Measurements from ENCODE around the gene TIGD3.

TIGD3 gene

GRCh38 chr11:65327021-65327420, 27.5 kb upstream of the TIGD3 start:
- DNase-seq (ENCODE audit: low spot score) = no peak
- H3K27ac ChIP-seq (replicated peaks; ENCODE audit: low read length) = no peak overlapping the region
- no peak overlapping the region for H2BK12ac ChIP-seq (ENCODE audit: low read length)
- peaks cover 0 to 2% of the 10 kb centered on the region in 2 donors for H3K4me1 ChIP-seq (ENCODE audit: control insufficient read depth in 2 of 2, insufficient read depth in 1 of 2, low read depth in 1 of 2, low read length in 2 of 2)
- no peak overlapping the region for H3K9ac ChIP-seq (ENCODE audit: low read depth, low read length, poor library complexity)
- WGBS, 2 donors (ENCODE audit: extremely low coverage in 2 of 2, insufficient read length in 2 of 2, insufficient replicate concordance in 1 of 2) = no CpG with 5 or more reads among the region's 8 CpGs
- H4K91ac ChIP-seq (ENCODE audit: low read depth, low read length, poor library complexity) = no peak overlapping the region
- H3K9me3 ChIP-seq (replicated peaks in 1 of 2; ENCODE audit: control insufficient read depth in 2 of 2, insufficient read depth in 1 of 2, low read depth in 1 of 2, low read length in 2 of 2) = no peaks in the 10 kb centered on the region
- no peak overlapping the region for H2BK120ac ChIP-seq (ENCODE audit: low read depth, low read length)
- H3K4ac ChIP-seq (ENCODE audit: low read length) = no peak overlapping the region
- H3K14ac ChIP-seq (ENCODE audit: low read length) = no peak overlapping the region
- H3K27me3 ChIP-seq (ENCODE audit: control insufficient read depth in 3 of 3, insufficient read depth in 3 of 3, low read depth in 1 of 3, low read length in 3 of 3) = no peaks in the 10 kb centered on the region
- no peaks in the 10 kb centered on the region for H3K79me1 ChIP-seq (ENCODE audit: low read depth, low read length)
- H2AK5ac ChIP-seq (ENCODE audit: low read depth, low read length) = no peak overlapping the region
- H3K18ac ChIP-seq (ENCODE audit: low read length) = no peak overlapping the region
- no peak overlapping the region for H3K4me2 ChIP-seq (ENCODE audit: insufficient read depth, low read length, poor library complexity, severe bottlenecking)
- H4K8ac ChIP-seq (ENCODE audit: low read depth, low read length) = no peak overlapping the region
- H2BK15ac ChIP-seq (ENCODE audit: low read length) = no peak overlapping the region
- H3K4me3 ChIP-seq (ENCODE audit: low read length in 2 of 2) = no peak overlapping the region
- H3K23ac ChIP-seq (ENCODE audit: low read depth, low read length, poor library complexity) = no peak overlapping the region
- H2AFZ ChIP-seq (ENCODE audit: low read length) = no peak overlapping the region
- peaks cover 0 to 7% of the 10 kb centered on the region in 2 donors for H3K36me3 ChIP-seq (replicated peaks in 1 of 2; ENCODE audit: control insufficient read depth in 2 of 2, insufficient read depth in 2 of 2, low read length in 2 of 2)
- no peak overlapping the region for H2BK5ac ChIP-seq (ENCODE audit: low read length)

GRCh38 chr11:65329478-65329877, 25.1 kb upstream of the TIGD3 start:
- Histone ChIP-seq H3K18ac (ENCODE audit: low read length) (no peak overlapping the region), H4K91ac (ENCODE audit: low read depth, low read length, poor library complexity) (no peak overlapping the region), H2BK5ac (ENCODE audit: low read length) (no peak overlapping the region), H3K79me1 (ENCODE audit: low read depth, low read length) (peaks cover 3% of the 10 kb centered on the region), H3K14ac (ENCODE audit: low read length) (no peak overlapping the region), H3K4me2 (ENCODE audit: insufficient read depth, low read length, poor library complexity, severe bottlenecking) (no peak overlapping the region), H3K9ac (ENCODE audit: low read depth, low read length, poor library complexity) (no peak overlapping the region), H2AFZ (ENCODE audit: low read length) (peak overlapping the region; percentile 78), H3K36me3 (replicated peaks in 1 of 2; ENCODE audit: control insufficient read depth in 2 of 2, insufficient read depth in 2 of 2, low read length in 2 of 2) (no peaks in the 10 kb centered on the region), H3K4me3 (ENCODE audit: low read length in 2 of 2) (no peak overlapping the region), H3K9me3 (replicated peaks in 1 of 2; ENCODE audit: control insufficient read depth in 2 of 2, insufficient read depth in 1 of 2, low read depth in 1 of 2, low read length in 2 of 2) (no peaks in the 10 kb centered on the region), H3K4me1 (ENCODE audit: control insufficient read depth in 2 of 2, insufficient read depth in 1 of 2, low read depth in 1 of 2, low read length in 2 of 2) (no peaks in the 10 kb centered on the region), H3K27ac (replicated peaks; ENCODE audit: low read length) (no peak overlapping the region), H3K27me3 (ENCODE audit: control insufficient read depth in 3 of 3, insufficient read depth in 3 of 3, low read depth in 1 of 3, low read length in 3 of 3) (no peaks in the 10 kb centered on the region), H2BK120ac (ENCODE audit: low read depth, low read length) (no peak overlapping the region), H4K8ac (ENCODE audit: low read depth, low read length) (no peak overlapping the region), H2AK5ac (ENCODE audit: low read depth, low read length) (no peak overlapping the region), H2BK12ac (ENCODE audit: low read length) (no peak overlapping the region), H3K4ac (ENCODE audit: low read length) (no peak overlapping the region), H3K23ac (ENCODE audit: low read depth, low read length, poor library complexity) (no peak overlapping the region), H2BK15ac (ENCODE audit: low read length) (no peak overlapping the region)
- no CpG with 5 or more reads among the region's 2 CpGs for WGBS, 2 donors (ENCODE audit: extremely low coverage in 2 of 2, insufficient read length in 2 of 2, insufficient replicate concordance in 1 of 2)
- DNase-seq (ENCODE audit: low spot score) = no peak

GRCh38 chr11:65329944-65330403, 24.6 kb upstream of the TIGD3 start:
- Histone ChIP-seq H3K9ac (ENCODE audit: low read depth, low read length, poor library complexity) (no peak overlapping the region), H2BK12ac (ENCODE audit: low read length) (no peak overlapping the region), H2AK5ac (ENCODE audit: low read depth, low read length) (no peak overlapping the region), H4K8ac (ENCODE audit: low read depth, low read length) (no peak overlapping the region), H2BK120ac (ENCODE audit: low read depth, low read length) (no peak overlapping the region), H3K4me1 (ENCODE audit: control insufficient read depth in 2 of 2, insufficient read depth in 1 of 2, low read depth in 1 of 2, low read length in 2 of 2) (no peaks in the 10 kb centered on the region), H3K4me3 (ENCODE audit: low read length in 2 of 2) (no peak overlapping the region), H3K27me3 (ENCODE audit: control insufficient read depth in 3 of 3, insufficient read depth in 3 of 3, low read depth in 1 of 3, low read length in 3 of 3) (no peaks in the 10 kb centered on the region), H3K14ac (ENCODE audit: low read length) (no peak overlapping the region), H3K27ac (replicated peaks; ENCODE audit: low read length) (no peak overlapping the region), H3K23ac (ENCODE audit: low read depth, low read length, poor library complexity) (no peak overlapping the region), H2AFZ (ENCODE audit: low read length) (peak overlapping the region; percentile 78), H3K18ac (ENCODE audit: low read length) (no peak overlapping the region), H3K4ac (ENCODE audit: low read length) (no peak overlapping the region), H2BK5ac (ENCODE audit: low read length) (no peak overlapping the region), H3K79me1 (ENCODE audit: low read depth, low read length) (peaks cover 3% of the 10 kb centered on the region), H2BK15ac (ENCODE audit: low read length) (no peak overlapping the region), H3K36me3 (replicated peaks in 1 of 2; ENCODE audit: control insufficient read depth in 2 of 2, insufficient read depth in 2 of 2, low read length in 2 of 2) (no peaks in the 10 kb centered on the region), H3K9me3 (replicated peaks in 1 of 2; ENCODE audit: control insufficient read depth in 2 of 2, insufficient read depth in 1 of 2, low read depth in 1 of 2, low read length in 2 of 2) (no peaks in the 10 kb centered on the region), H4K91ac (ENCODE audit: low read depth, low read length, poor library complexity) (no peak overlapping the region), H3K4me2 (ENCODE audit: insufficient read depth, low read length, poor library complexity, severe bottlenecking) (no peak overlapping the region)
- DNase-seq (ENCODE audit: low spot score) = peak; percentile 93
- WGBS, 2 donors (ENCODE audit: extremely low coverage in 2 of 2, insufficient read length in 2 of 2, insufficient replicate concordance in 1 of 2) = no CpG with 5 or more reads among the region's 13 CpGs

GRCh38 chr11:65330544-65330943, 24.0 kb upstream of the TIGD3 start:
- H2BK5ac ChIP-seq (ENCODE audit: low read length) = no peak overlapping the region
- H4K91ac ChIP-seq (ENCODE audit: low read depth, low read length, poor library complexity) = no peak overlapping the region
- peaks cover 3% of the 10 kb centered on the region for H3K79me1 ChIP-seq (ENCODE audit: low read depth, low read length)
- H2BK12ac ChIP-seq (ENCODE audit: low read length) = no peak overlapping the region
- H2AK5ac ChIP-seq (ENCODE audit: low read depth, low read length) = no peak overlapping the region
- H3K4me2 ChIP-seq (ENCODE audit: insufficient read depth, low read length, poor library complexity, severe bottlenecking) = no peak overlapping the region
- H3K27me3 ChIP-seq (ENCODE audit: control insufficient read depth in 3 of 3, insufficient read depth in 3 of 3, low read depth in 1 of 3, low read length in 3 of 3) = no peaks in the 10 kb centered on the region
- no peaks in the 10 kb centered on the region for H3K36me3 ChIP-seq (replicated peaks in 1 of 2; ENCODE audit: control insufficient read depth in 2 of 2, insufficient read depth in 2 of 2, low read length in 2 of 2)
- H3K23ac ChIP-seq (ENCODE audit: low read depth, low read length, poor library complexity) = no peak overlapping the region
- peak overlapping the region; percentile 78 for H2AFZ ChIP-seq (ENCODE audit: low read length)
- no peak overlapping the region for H2BK120ac ChIP-seq (ENCODE audit: low read depth, low read length)
- no peak overlapping the region for H4K8ac ChIP-seq (ENCODE audit: low read depth, low read length)
- H3K4me3 ChIP-seq (ENCODE audit: low read length in 2 of 2) = no peak overlapping the region
- no peak overlapping the region for H3K4ac ChIP-seq (ENCODE audit: low read length)
- no peak overlapping the region for H3K27ac ChIP-seq (replicated peaks; ENCODE audit: low read length)
- peaks cover 0 to 5% of the 10 kb centered on the region in 2 donors for H3K4me1 ChIP-seq (ENCODE audit: control insufficient read depth in 2 of 2, insufficient read depth in 1 of 2, low read depth in 1 of 2, low read length in 2 of 2)
- no peak overlapping the region for H3K18ac ChIP-seq (ENCODE audit: low read length)
- no peak overlapping the region for H3K9ac ChIP-seq (ENCODE audit: low read depth, low read length, poor library complexity)
- no peak for DNase-seq (ENCODE audit: low spot score)
- no peaks in the 10 kb centered on the region for H3K9me3 ChIP-seq (replicated peaks in 1 of 2; ENCODE audit: control insufficient read depth in 2 of 2, insufficient read depth in 1 of 2, low read depth in 1 of 2, low read length in 2 of 2)
- no peak overlapping the region for H2BK15ac ChIP-seq (ENCODE audit: low read length)
- no peak overlapping the region for H3K14ac ChIP-seq (ENCODE audit: low read length)
- WGBS, 2 donors (ENCODE audit: extremely low coverage in 2 of 2, insufficient read length in 2 of 2, insufficient replicate concordance in 1 of 2) = no CpG with 5 or more reads among the region's 7 CpGs
